GM10248 (cell line): ENCODE results near the gene PMEPA1.

Experiments used
- CTCF ChIA-PET: fragments of 300-600 bp; sonication (Branson Sonifier 250); formaldehyde crosslinking; extraction: SDS; loops from one replicate; lab custom pipeline; 2021; ENCODE audit warnings: antibody characterized with exemption; lab: Yijun Ruan, JAX
- POLR2A ChIA-PET: fragments of 350-650 bp; sonication (Branson Sonifier 250); formaldehyde crosslinking; extraction: SDS; loops from one replicate; lab custom pipeline; 2020; ENCODE audit warnings: antibody characterized with exemption; lab: Yijun Ruan, JAX
- DNase-seq: peaks from one replicate; pipeline ENCODE4 v3.0.0; 2012; ENCODE audit errors: extremely low spot score
- TF ChIP-seq, protein P1 (sequence below): IDR thresholded peaks from 2 replicates; pipeline ENCODE4 v1.5.1; 2012; ENCODE audit warnings: mild to moderate bottlenecking, low read depth; ENCODE audit errors: extremely low read depth, missing control alignments, control extremely low read depth

PMEPA1 gene

GRCh38 chr20:57698867-57699275 is 10.9 kb downstream of the PMEPA1 start:
- no peak for DNase-seq
- POLR2A ChIA-PET = no interaction called here
- CTCF ChIA-PET = interaction anchor here (1.1 kb wide), 1 partner anchor 11 kb away, joined by 6 read pairs; the partner anchor contains the start of gene PMEPA1
- TF ChIP-seq, protein P1, sequence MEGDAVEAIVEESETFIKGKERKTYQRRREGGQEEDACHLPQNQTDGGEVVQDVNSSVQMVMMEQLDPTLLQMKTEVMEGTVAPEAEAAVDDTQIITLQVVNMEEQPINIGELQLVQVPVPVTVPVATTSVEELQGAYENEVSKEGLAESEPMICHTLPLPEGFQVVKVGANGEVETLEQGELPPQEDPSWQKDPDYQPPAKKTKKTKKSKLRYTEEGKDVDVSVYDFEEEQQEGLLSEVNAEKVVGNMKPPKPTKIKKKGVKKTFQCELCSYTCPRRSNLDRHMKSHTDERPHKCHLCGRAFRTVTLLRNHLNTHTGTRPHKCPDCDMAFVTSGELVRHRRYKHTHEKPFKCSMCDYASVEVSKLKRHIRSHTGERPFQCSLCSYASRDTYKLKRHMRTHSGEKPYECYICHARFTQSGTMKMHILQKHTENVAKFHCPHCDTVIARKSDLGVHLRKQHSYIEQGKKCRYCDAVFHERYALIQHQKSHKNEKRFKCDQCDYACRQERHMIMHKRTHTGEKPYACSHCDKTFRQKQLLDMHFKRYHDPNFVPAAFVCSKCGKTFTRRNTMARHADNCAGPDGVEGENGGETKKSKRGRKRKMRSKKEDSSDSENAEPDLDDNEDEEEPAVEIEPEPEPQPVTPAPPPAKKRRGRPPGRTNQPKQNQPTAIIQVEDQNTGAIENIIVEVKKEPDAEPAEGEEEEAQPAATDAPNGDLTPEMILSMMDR = no peak

GRCh38 chr20:57698116-57698866 is 11.5 kb downstream of the PMEPA1 start:
- POLR2A ChIA-PET = no interaction called here
- TF ChIP-seq, protein P1 = no peak
- CTCF ChIA-PET = interaction anchor here (1.1 to 1.3 kb wide), 2 partner anchors 12 kb away, joined by 3 to 6 read pairs; partner anchors contain the start of gene PMEPA1
- DNase-seq = no peak

DNA sequence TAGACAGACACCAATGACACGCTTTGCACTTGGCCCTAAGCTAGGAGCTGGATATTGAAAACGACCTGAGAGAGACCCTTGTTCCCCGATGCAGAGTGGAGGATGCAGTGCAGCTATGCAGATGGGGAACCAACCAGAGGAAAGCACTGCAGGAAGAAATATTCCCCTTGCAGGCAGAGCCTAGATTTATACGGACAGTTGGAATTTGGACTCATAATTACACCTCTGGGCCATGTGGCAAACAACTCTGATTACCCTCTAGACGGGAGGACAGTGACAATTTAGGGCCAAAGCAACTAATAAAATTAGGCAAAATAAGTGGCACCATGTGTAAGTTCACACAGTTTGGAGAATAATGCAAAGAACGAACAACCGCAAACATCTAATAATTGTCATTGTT is 12.3 kb downstream of the PMEPA1 start:
- TF ChIP-seq, protein P1 = no peak
- POLR2A ChIA-PET = no interaction called here
- CTCF ChIA-PET = interaction anchor here (0.8 to 1.3 kb wide), 2 partner anchors 11 to 389 kb away, joined by 3 read pairs; no protein-coding TSS in a partner anchor
- DNase-seq = no peak

GRCh38 chr20:57696401-57696961 is 13.3 kb downstream of the PMEPA1 start:
- ChIA-PET CTCF (interaction anchor here (0.8 to 0.9 kb wide), 2 partner anchors 14 to 390 kb away, joined by 3 read pairs; no protein-coding TSS in a partner anchor), POLR2A (no interaction called here)
- TF ChIP-seq, protein P1 = no peak
- no peak for DNase-seq

- no peak for DNase-seq
Observed at GRCh38 chr20:57695940-57696339, 13.9 kb downstream of the PMEPA1 start.

GRCh38 chr20:57695012-57695411 is 14.8 kb downstream of the PMEPA1 start:
- no peak for DNase-seq
- TF ChIP-seq, protein P1 = no peak
- ChIA-PET CTCF (interaction anchor here (0.8 kb wide), 1 partner anchor 98 kb away, joined by 3 read pairs; no protein-coding TSS in a partner anchor), POLR2A (no interaction called here)

More at GRCh38 chr20:57695940-57696339, 13.9 kb downstream of the PMEPA1 start:
- CTCF ChIA-PET = interaction anchor here (0.8 to 0.9 kb wide), 2 partner anchors 15 to 99 kb away, joined by 3 read pairs; no protein-coding TSS in a partner anchor
- POLR2A ChIA-PET = no interaction called here
- TF ChIP-seq, protein P1 = no peak
